EH (cell line): ENCODE measurements around the gene DIP2A.

Experiments
- DNase-seq: peaks from one replicate; pipeline ENCODE4 v3.0.0-alpha.2; 2015; ENCODE audit warnings: low read depth

Gene DIP2A

GRCh38 chr21:46597896-46598343, 139.2 kb downstream of the DIP2A start:
- no peak for DNase-seq

DNA sequence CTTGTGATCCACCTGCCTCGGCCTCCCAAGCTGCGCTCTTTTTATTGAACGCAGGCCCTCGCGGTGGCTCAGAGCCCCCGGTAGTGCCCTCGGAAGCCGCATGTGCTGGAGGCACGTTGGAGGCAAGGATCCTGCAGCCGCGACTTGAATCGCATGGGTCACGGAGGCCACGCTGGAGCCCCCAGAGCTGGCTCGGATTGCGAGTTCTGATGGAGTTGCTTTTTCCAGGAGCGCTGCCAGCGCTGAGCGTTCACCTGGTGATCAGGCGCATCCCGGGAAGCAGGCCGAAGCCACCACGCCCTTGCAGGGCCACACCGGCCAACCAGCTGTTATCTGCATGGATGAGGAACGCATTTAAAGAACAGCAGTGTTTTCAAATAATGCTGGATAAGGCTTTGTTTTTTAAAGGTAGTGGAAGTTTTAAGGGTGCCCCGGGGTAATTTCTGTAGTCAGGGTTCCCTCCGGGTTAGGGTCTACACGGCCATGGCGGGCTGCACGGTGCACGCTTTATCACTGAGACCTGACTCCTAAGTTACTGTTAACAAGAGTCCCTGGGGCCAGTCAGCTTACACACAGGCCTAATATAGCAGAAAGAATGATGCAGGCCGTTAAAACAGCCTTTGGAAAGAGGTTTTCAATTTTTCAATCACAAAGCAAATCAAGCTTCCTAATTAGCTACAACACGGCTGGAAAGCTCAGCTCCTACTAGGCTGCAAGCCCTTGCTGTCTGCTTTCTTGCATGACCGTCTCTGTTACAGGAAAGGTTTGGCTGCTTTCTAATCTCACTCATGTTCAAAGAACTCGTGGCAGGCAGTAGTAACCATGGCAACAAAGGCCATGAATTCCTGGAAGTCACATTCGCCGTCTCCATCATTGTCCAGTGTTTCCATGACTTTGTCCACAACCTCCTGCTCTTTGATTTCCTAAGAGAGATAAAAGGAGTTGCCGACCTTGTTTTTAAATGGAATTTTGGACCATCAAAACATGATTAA, 140.2 kb downstream of the DIP2A start:
- DNase-seq = peak; percentile 96

DNA sequence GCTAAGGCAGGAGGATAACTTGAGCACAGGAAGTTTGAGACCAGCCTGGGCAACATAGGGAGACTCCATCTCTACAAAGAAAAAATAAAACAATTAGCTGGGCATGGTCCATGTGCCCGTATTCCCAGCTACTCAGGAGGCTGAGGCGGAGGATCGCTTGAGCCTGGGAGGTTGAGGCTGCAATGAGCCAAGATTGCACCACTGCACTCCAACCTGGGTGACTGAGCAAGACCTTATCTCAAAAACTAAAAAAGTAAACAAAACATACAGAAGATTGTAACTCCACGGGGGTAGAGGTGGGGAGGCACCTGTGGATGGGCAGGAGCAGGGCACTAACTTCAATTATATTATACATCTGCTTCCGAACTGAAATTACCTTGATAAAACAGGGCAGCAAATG, 141.6 kb downstream of the DIP2A start:
- no peak for DNase-seq

GRCh38 chr21:46600978-46601377, 142.3 kb downstream of the DIP2A start:
- DNase-seq = no peak

DNA sequence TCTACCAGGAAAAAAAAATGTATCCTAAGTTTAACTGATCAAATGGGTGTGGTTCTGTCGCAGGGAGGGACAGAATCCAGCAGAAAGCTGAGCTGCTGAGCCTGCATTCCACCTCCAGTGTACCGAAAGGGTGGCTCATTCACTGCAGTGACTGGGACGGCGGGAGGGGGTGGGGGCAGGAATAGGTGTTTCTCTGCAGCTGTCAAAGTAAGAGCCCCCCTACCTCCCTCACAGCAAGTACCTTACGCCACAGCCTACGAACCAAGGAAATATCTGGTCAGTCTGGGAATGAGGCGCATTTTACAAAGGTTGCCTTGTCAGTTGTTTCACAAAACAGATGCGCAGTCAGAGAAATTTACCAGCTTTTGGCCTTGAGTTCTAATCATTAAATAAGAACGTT, 144.5 kb downstream of the DIP2A start:
- no peak for DNase-seq

DNA sequence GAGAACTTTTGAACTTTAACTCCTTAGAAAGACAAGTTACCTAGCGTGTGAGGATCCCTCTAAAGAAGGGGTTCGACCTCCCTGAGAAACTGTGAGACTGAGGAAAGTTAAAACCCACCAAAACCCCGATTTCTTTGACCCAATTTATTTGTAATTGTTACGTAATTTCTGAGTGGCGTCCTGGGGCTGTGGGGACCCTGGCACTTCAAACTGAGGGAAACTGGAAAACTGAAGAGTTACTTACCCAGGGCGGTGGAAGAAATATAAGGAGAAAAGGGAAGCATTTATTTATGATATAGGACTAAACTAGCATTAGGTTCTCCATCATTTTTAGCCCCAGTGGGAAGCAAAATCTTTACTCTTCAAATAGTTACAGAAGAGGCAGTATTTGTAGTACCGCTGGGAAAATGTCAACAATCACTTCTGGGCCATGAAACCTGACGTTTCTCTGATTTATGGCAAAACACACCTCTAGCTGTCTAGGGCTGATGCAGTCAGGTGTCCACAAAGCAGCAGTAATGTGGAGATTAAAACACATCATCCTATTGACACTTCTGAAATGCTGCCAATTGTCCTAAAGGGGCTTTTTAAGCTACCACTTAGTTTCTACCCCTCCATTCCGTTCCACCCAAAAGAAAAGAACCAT, 145.8 kb downstream of the DIP2A start:
- DNase-seq = no peak

DNA sequence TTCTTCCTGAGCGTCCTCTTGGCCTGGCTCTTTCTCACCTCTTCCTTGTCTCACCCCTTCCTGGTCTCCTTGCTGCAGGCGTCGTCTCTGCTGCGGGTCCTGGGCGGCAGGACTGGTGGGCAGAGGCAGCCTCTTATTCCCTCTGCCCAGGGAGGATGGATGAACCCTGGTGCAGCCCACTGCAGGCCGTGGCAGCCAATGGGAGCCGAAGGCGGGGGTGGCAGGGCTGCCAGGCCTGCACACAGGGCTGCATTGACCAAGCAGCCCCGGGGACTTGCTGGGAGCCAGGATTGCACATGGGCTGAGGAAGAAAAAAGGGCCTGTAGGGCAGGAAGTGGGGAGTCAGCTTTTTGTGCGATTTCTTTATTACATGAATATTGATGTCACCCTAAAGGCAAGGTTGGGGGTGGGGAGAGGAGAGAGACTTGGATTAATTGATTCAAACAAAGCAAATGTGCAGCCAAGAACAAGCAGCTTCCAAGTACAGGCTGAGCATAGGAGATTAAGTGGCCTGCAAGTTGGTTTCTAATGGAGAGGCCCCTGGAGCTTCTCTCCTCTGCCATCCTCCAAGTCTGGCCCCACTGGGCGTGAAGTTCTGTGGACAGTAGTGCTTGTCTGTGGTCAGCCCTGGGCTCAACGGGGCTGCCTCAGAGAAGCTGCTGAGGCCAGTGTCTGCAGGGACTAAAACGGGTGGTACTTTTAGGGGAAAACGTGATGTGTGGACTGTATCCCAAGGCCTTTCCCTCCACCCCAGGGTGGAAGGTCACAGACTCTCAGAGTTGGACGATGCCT, 146.5 kb downstream of the DIP2A start, which contains the start of gene S100B:
TSS of gene S100B (minus strand) at position 108 of the 792 bp plus-strand sequence. CDS start 2,667 bp downstream, outside the sequence.
- DNase-seq = peak; percentile 19

DNA sequence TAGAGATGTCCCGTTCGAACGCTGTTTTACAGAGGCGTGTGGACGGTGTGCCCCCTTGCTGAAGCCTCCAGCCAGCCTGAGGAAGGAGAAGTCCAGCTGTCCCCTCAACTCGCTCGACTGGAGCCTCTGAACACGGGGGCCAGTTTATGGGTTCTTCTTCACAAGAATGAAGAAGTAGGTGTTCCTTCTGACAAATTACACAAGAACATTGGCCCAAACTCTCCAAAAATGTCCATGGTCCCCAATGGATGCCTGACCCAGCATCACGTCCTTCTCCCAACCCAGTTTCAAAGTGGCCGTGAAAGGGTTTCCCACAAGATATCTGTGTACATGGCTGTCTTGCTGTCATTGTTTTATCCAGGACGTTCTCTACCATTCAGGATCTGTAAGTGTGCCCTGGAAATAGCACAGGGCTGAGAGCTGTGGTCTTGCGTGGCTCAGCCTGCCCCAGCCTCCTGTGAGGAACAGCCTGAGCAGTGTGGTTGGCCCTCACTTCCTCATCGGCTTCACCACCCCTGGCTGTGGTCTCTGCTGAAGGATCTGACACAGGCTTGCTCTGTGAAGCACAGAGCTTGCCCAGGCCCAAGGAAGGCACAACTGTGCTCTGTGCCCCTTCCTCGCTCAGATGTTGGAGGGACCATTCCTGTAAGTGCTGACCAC, 147.2 kb downstream of the DIP2A start:
- no peak for DNase-seq

- no peak for DNase-seq
Observed at GRCh38 chr21:46606427-46606813, 147.7 kb downstream of the DIP2A start.

- DNase-seq = no peak
Observed at GRCh38 chr21:46607636-46608035, 148.9 kb downstream of the DIP2A start.

- DNase-seq = no peak
Observed at GRCh38 chr21:46608672-46609111, 150.0 kb downstream of the DIP2A start.

DNA sequence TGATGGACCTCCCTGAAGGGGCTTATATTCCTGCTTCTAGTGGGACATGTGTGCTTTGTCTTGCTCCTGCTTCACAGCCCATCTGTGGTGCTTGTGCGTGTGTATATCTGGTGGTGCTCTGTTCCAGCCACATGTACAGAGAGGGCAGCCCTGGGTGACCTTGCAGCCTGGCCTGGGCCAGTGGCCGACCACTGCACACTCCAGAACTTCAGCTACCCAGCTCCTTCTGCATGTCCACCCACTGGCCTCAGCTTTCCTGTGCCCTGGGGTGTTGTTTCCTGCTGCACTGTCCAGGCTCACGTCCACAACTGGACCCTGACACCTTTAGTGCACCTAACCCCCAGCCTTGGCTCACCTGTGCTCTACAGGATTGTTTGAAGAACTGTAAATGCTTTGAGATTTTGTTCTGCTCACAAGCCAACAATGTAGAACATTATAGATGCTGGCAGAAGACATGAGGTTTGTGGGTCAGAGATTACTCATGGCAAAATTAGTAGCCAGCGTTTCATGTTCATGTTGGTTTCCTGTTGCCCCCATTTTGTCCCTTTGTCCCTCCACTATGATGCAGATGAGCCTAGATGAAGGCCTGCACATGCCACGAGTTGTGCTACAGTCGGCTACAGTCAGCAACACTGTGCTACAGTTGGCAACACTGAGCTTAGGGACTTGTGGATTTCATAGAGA, 151.5 kb downstream of the DIP2A start:
- DNase-seq = no peak

- no peak for DNase-seq
Observed at GRCh38 chr21:46613391-46613790, 154.7 kb downstream of the DIP2A start.

DNA sequence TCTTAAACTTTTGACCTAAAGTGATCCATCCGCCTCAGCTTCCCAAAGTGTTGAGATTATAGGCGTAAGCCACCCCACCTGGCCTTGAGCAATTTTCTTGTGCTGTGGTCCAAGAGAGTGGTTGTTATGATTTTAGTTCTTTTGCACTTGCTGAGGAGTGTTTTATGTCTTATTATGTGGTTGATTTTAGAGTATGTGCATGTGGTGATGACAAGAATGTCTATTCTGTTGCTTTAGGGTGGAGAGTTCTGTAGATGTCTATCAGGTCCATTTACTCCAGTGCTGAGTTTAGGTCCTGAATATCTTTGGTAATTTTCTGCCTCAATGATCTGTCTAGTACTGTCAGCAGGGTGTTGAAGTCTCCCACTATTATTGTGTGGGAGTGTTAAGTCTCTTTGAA, 157.4 kb downstream of the DIP2A start:
- DNase-seq = no peak

DNA sequence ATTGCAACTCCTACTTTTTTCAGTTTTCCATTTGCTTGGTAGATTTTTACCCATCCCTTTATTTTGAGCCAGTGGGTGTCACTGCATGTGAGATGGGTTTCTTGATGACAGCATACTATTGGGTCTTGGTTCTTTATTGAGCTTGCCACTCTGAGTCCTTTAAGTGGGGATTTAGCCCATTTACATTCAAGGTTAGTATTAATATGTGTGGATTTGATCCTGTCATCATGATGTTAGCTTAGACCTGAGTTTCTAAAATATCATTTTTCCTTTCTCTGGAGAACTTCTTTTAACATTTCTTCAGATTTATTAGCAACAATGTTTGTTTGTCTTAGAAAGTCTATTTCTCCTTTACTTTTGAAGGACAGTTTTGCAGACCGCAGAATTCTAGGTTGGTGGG, 158.0 kb downstream of the DIP2A start:
- no peak for DNase-seq

DNA sequence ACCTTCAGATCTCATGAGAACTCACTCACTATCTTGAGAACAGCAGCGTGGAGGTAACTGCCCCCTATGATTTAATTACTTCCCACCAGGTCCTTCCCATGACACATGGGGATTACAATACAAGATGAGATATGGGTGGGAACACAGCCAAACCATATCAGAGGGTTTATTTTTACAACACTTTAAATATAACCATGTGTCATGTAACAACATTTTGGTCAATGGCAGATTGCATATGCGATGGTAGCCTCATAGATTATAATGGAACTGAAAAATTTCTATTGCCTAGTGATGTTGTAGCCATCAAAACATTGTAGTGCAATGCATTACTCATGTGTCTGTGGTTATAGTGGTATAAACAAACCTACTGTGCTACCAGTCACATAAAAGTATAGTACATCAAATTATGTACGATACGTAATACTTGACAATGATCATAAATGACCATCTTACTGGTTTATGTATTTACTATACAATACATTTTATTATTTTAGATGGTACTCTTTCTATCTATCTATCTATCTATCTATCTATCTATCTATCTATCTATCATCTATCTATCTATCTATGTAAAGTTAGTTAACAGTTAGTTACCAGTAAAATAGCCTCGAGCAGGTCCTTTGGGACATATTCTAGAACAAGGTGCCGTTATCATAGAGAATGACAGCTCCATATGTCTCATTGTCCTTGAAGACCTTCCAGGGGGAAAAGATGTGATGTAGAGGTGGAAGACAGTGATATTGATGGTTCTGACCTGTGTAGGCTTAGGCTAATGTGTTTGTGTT, 158.8 kb downstream of the DIP2A start:
- peak; percentile 45 for DNase-seq

- DNase-seq = peak; percentile 72
Observed at GRCh38 chr21:46618738-46619379, 160.2 kb downstream of the DIP2A start.
